Measurements from ENCODE around the gene PRKAG1. TPM values are rescaled to one million over a fixed set of nuclear protein-coding genes. Genes with fewer than 3 reads are reported as not detected.

PRKAG1 gene
- total and polyA plus RNA-seq, 10 of the 15 experiments (the other 5 are each of a cell fraction or from before 2014, with no cell fraction given), result 44.5 to 91.6 (median 60.9) TPM

GRCh38 chr12:48997719-48998496, 20.7 kb downstream of the PRKAG1 start (continued):
- TF ChIP-seq FOS (IDR thresholded peaks at IDR 0.05; ENCODE audit: borderline replicate concordance, extremely low read depth, insufficient read length), result no peak
- TF ChIP-seq SIX5 (IDR thresholded peaks at IDR 0.05; ENCODE audit: low read depth, low read length, severe bottlenecking), result no peak
- TF ChIP-seq ELK1 (IDR thresholded peaks at IDR 0.05; ENCODE audit: low read depth, low read length), result no peak
- TF ChIP-seq SREBF1 (IDR thresholded peaks at IDR 0.05; ENCODE audit: low read length), result no peak
- no peak for TF ChIP-seq ASH2L (IDR thresholded peaks at IDR 0.05; ENCODE audit: borderline replicate concordance, low read depth)
- TF ChIP-seq NFIC (IDR thresholded peaks at IDR 0.05; ENCODE audit: low read depth, low read length), result no peak
- no peak for TF ChIP-seq FOXK2 (IDR thresholded peaks at IDR 0.05)
- TF ChIP-seq CEBPZ (IDR thresholded peaks at IDR 0.05; ENCODE audit: low read depth, low read length), result no peak
- TF ChIP-seq DPF2 (IDR thresholded peaks at IDR 0.05), result peak; percentile 65
- TF ChIP-seq CEBPB (IDR thresholded peaks at IDR 0.05; ENCODE audit: borderline replicate concordance in 1 of 2, low read depth in 2 of 2, low read length in 2 of 2), result no peak
- TF ChIP-seq HDAC6 (IDR thresholded peaks at IDR 0.05; ENCODE audit: unreplicated experiment), result no peak
- TF ChIP-seq NRF1 (conservative IDR thresholded peaks at IDR 0.05; ENCODE audit: low read depth, low read length), result peak; percentile 35; the same call in 1 of the 2 replicates
- no peak for TF ChIP-seq MYC (IDR thresholded peaks at IDR 0.05; ENCODE audit: insufficient read depth, insufficient read length, insufficient replicate concordance, low read length, severe bottlenecking)
- TF ChIP-seq HDAC2 (IDR thresholded peaks at IDR 0.05), result no peak
- TF ChIP-seq TARDBP (IDR thresholded peaks at IDR 0.05; ENCODE audit: borderline replicate concordance), result no peak
- TF ChIP-seq KDM1A (IDR thresholded peaks at IDR 0.05; ENCODE audit: borderline replicate concordance), result no peak
- TF ChIP-seq IKZF2 (IDR thresholded peaks at IDR 0.05), result no peak
- no peak for TF ChIP-seq CHD2 (IDR thresholded peaks at IDR 0.05; ENCODE audit: borderline replicate concordance, low read depth, low read length)
- TF ChIP-seq REST (IDR thresholded peaks at IDR 0.05; ENCODE audit: low read depth, low read length), result no peak
- no peak for TF ChIP-seq MLLT1 (IDR thresholded peaks at IDR 0.05)
- TF ChIP-seq RAD21 (IDR thresholded peaks at IDR 0.05; ENCODE audit: insufficient read depth, low read depth, low read length), result no peak

All from GM12878 (cell line).